CD8-positive, alpha-beta memory T cell (primary cell): ENCODE results near the gene ZNF275. TPM values are rescaled to one million over a fixed set of nuclear protein-coding genes. Genes with fewer than 3 reads are reported as not detected.
"Not testable (repeated sequence)": the region's sequence is repeated elsewhere in the genome, so short reads cannot be mapped to it uniquely, and the experiment has no call there.

ENCODE experiments used
- CTCF ChIA-PET: fragments of 350-600 bp; sonication (Branson Sonifier 250); formaldehyde crosslinking; loops from one replicate; lab custom pipeline; 2021; ENCODE audit warnings: antibody characterized with exemption; lab: Charles Lee
- POLR2A ChIA-PET: fragments of 350-600 bp; sonication (Branson Sonifier 250); formaldehyde crosslinking; loops from one replicate; lab custom pipeline; 2021; ENCODE audit warnings: antibody characterized with exemption; lab: Charles Lee
- DNase-seq, 5 donors: peaks; one replicate each; pipeline versions ENCODE4 v3.0.0 to v3.0.0-alpha.2; 2020 to 2022; ENCODE audit warnings: mixed read lengths in 1 of 5
- H3K27ac ChIP-seq: one replicate; pipeline ENCODE4 v1.7.0; 2013; ENCODE audit warnings: low read depth, mild to moderate bottlenecking, low read length, moderate library complexity
- H3K27me3 ChIP-seq: 2 replicates; pipeline ENCODE4 v1.7.0; 2013; ENCODE audit warnings: low read length, mild to moderate bottlenecking; ENCODE audit not compliant: insufficient read depth, poor library complexity, severe bottlenecking
- H3K36me3 ChIP-seq: 2 replicates; pipeline ENCODE4 v1.7.0; 2013; ENCODE audit warnings: mild to moderate bottlenecking, low read length, moderate library complexity; ENCODE audit not compliant: insufficient read depth
- H3K4me1 ChIP-seq: 2 replicates; pipeline ENCODE4 v1.7.0; 2013; ENCODE audit warnings: mild to moderate bottlenecking, low read length, moderate library complexity; ENCODE audit not compliant: insufficient read depth
- H3K4me3 ChIP-seq: 2 replicates; pipeline ENCODE4 v1.7.0; 2013; ENCODE audit warnings: mild to moderate bottlenecking, low read length
- H3K9me3 ChIP-seq: 2 replicates; pipeline ENCODE4 v1.7.0; 2013; ENCODE audit warnings: mild to moderate bottlenecking, low read length
- H3K27ac Mint-ChIP-seq, 8 donors: one replicate each; pipeline ENCODE4 v1.8.0; 2020 to 2021; ENCODE audit warnings: mixed read lengths in 8 of 8, mild to moderate bottlenecking in 6 of 8, inconsistent platforms in 3 of 8, moderate library complexity in 3 of 8
- H3K27me3 Mint-ChIP-seq, 2 donors: one replicate each; pipeline ENCODE4 v1.8.0; 2020 to 2021; ENCODE audit warnings: mixed read lengths in 2 of 2, mild to moderate bottlenecking in 1 of 2, moderate library complexity in 1 of 2
- H3K36me3 Mint-ChIP-seq, 3 donors: one replicate each; pipeline ENCODE4 v1.8.0; 2020 to 2021; ENCODE audit warnings: mixed read lengths in 3 of 3, inconsistent platforms in 1 of 3, mild to moderate bottlenecking in 1 of 3
- H3K4me1 Mint-ChIP-seq, 3 donors: one replicate each; pipeline ENCODE4 v1.8.0; 2020 to 2021; ENCODE audit warnings: mixed read lengths in 3 of 3, inconsistent platforms in 1 of 3, mild to moderate bottlenecking in 1 of 3
- H3K4me3 Mint-ChIP-seq, 7 donors: one replicate each; pipeline ENCODE4 v1.8.0; 2020 to 2021; ENCODE audit warnings: mixed read lengths in 7 of 7, mild to moderate bottlenecking in 6 of 7, moderate library complexity in 4 of 7, inconsistent platforms in 2 of 7
- H3K9me3 Mint-ChIP-seq, 5 donors: one replicate each; pipeline ENCODE4 v1.8.0; 2020 to 2022; ENCODE audit warnings: mixed read lengths in 5 of 5, mild to moderate bottlenecking in 3 of 5, moderate library complexity in 2 of 5, inconsistent platforms in 1 of 5
- polyA plus RNA-seq: library from polyadenylated mRNA; unstranded; fragments of 300-500 nt; fragmentation: Illumina TruSeq; gene quantifications from one replicate; pipeline ENCODE4 v1.2.3, GENCODE V29; 2021
- total RNA-seq, 2 experiments: library from RNA; stranded (reverse); gene quantifications; one replicate each; pipeline ENCODE4 v1.2.3, GENCODE V29; 2021

Gene ZNF275
- total and polyA plus RNA-seq, 3 experiments from 2014 or later, result 5.4 to 10.1 (median 9.2) TPM

GRCh38 chrX:153380691-153381090 is 46.7 kb downstream of the ZNF275 start:
- Mint-ChIP-seq H3K36me3 (no peaks in the 10 kb centered on the region), H3K4me1 (no peaks in the 10 kb centered on the region), H3K4me3 (peak overlapping the region in 1 of 7 donors; percentile 0), H3K9me3 (no peaks in the 10 kb centered on the region), H3K27me3 (peaks cover 0 to 3% of the 10 kb centered on the region in 2 donors), H3K27ac (no peak overlapping the region)
- ChIA-PET CTCF (no interaction called here), POLR2A (no interaction called here)
- no peak overlapping the region for H3K27ac ChIP-seq
- no peaks in the 10 kb centered on the region for H3K36me3 ChIP-seq
- no peak for DNase-seq
- H3K4me3 ChIP-seq, result no peak overlapping the region
- H3K27me3 ChIP-seq, result no peaks in the 10 kb centered on the region
- no peaks in the 10 kb centered on the region for H3K9me3 ChIP-seq
- H3K4me1 ChIP-seq, result no peaks in the 10 kb centered on the region

GRCh38 chrX:153381684-153382532 is 48.0 kb downstream of the ZNF275 start:
- CTCF ChIA-PET, result no interaction called here
- POLR2A ChIA-PET, result no interaction called here
- peaks cover 0 to 3% of the 10 kb centered on the region in 2 donors for H3K27me3 Mint-ChIP-seq

GRCh38 chrX:153382563-153383482 is 48.9 kb downstream of the ZNF275 start:
- ChIA-PET CTCF (no interaction called here), POLR2A (no interaction called here)
- no peaks in the 10 kb centered on the region for H3K4me1 ChIP-seq
- DNase-seq, result no peak
- no peak overlapping the region for H3K4me3 ChIP-seq
- H3K36me3 ChIP-seq, result no peaks in the 10 kb centered on the region
- no peaks in the 10 kb centered on the region for H3K9me3 ChIP-seq
- no peaks in the 10 kb centered on the region for H3K27me3 ChIP-seq
- Mint-ChIP-seq H3K36me3 (no peaks in the 10 kb centered on the region), H3K27ac (no peak overlapping the region), H3K4me1 (no peaks in the 10 kb centered on the region), H3K27me3 (no peaks in the 10 kb centered on the region), H3K9me3 (no peaks in the 10 kb centered on the region), H3K4me3 (no peak overlapping the region)
- H3K27ac ChIP-seq, result no peak overlapping the region

More at GRCh38 chrX:153381684-153382532, 48.0 kb downstream of the ZNF275 start:
- Histone ChIP-seq H3K4me3 (no peak overlapping the region), H3K27me3 (no peaks in the 10 kb centered on the region), H3K4me1 (no peaks in the 10 kb centered on the region), H3K27ac (no peak overlapping the region), H3K9me3 (no peaks in the 10 kb centered on the region), H3K36me3 (no peaks in the 10 kb centered on the region)
- Mint-ChIP-seq H3K27ac (no peak overlapping the region), H3K9me3 (no peaks in the 10 kb centered on the region), H3K4me3 (no peak overlapping the region), H3K4me1 (no peaks in the 10 kb centered on the region), H3K36me3 (no peaks in the 10 kb centered on the region)
- DNase-seq, result peak in 1 of 5 donors; percentile 16

GRCh38 chrX:153384390-153384789 is 50.4 kb downstream of the ZNF275 start:
- Histone ChIP-seq H3K27me3 (no peaks in the 10 kb centered on the region), H3K9me3 (no peaks in the 10 kb centered on the region), H3K4me1 (no peaks in the 10 kb centered on the region), H3K27ac (no peak overlapping the region), H3K36me3 (no peaks in the 10 kb centered on the region), H3K4me3 (no peak overlapping the region)
- H3K4me1 Mint-ChIP-seq, result no peaks in the 10 kb centered on the region
- H3K4me3 Mint-ChIP-seq, result no peak overlapping the region
- DNase-seq, result no peak
- H3K9me3 Mint-ChIP-seq, result no peaks in the 10 kb centered on the region
- CTCF ChIA-PET, result no interaction called here
- H3K27ac Mint-ChIP-seq, result no peak overlapping the region
- no peaks in the 10 kb centered on the region for H3K36me3 Mint-ChIP-seq
- H3K27me3 Mint-ChIP-seq, result no peaks in the 10 kb centered on the region
- POLR2A ChIA-PET, result no interaction called here

GRCh38 chrX:153384973-153385372 is 51.0 kb downstream of the ZNF275 start:
- H3K27ac Mint-ChIP-seq, CTCF ChIA-PET, H3K4me3 ChIP-seq, H3K27me3 Mint-ChIP-seq, POLR2A ChIA-PET, H3K9me3 ChIP-seq, DNase-seq, H3K27ac ChIP-seq, H3K4me1 ChIP-seq, H3K36me3 Mint-ChIP-seq, H3K27me3 ChIP-seq, H3K4me3 Mint-ChIP-seq, H3K9me3 Mint-ChIP-seq, H3K36me3 ChIP-seq, H3K4me1 Mint-ChIP-seq: not testable (repeated sequence)

GRCh38 chrX:153386097-153386496 is 52.1 kb downstream of the ZNF275 start:
- H3K9me3 ChIP-seq, result no peaks in the 10 kb centered on the region
- Mint-ChIP-seq H3K9me3 (no peaks in the 10 kb centered on the region), H3K27ac (no peak overlapping the region), H3K36me3 (no peaks in the 10 kb centered on the region), H3K27me3 (no peaks in the 10 kb centered on the region), H3K4me1 (no peaks in the 10 kb centered on the region), H3K4me3 (no peak overlapping the region)
- DNase-seq, result no peak
- H3K4me1 ChIP-seq, result no peaks in the 10 kb centered on the region
- ChIA-PET CTCF (no interaction called here), POLR2A (no interaction called here)
- no peak overlapping the region for H3K4me3 ChIP-seq
- H3K36me3 ChIP-seq, result no peaks in the 10 kb centered on the region
- no peaks in the 10 kb centered on the region for H3K27me3 ChIP-seq
- no peak overlapping the region for H3K27ac ChIP-seq

GRCh38 chrX:153387345-153387744 is 53.4 kb downstream of the ZNF275 start:
- CTCF ChIA-PET, result no interaction called here

More at GRCh38 chrX:153387345-153387744, 53.4 kb downstream of the ZNF275 start:
- no peak overlapping the region for H3K27ac ChIP-seq
- Mint-ChIP-seq H3K27ac (peak overlapping the region in 1 of 8 donors; percentile 75), H3K4me1 (no peaks in the 10 kb centered on the region), H3K36me3 (no peaks in the 10 kb centered on the region), H3K9me3 (no peaks in the 10 kb centered on the region), H3K4me3 (no peak overlapping the region), H3K27me3 (no peaks in the 10 kb centered on the region)
- H3K36me3 ChIP-seq, result no peaks in the 10 kb centered on the region
- H3K4me1 ChIP-seq, result no peaks in the 10 kb centered on the region
- no peak overlapping the region for H3K4me3 ChIP-seq
- no peaks in the 10 kb centered on the region for H3K27me3 ChIP-seq
- no peak for DNase-seq
- POLR2A ChIA-PET, result no interaction called here
- no peaks in the 10 kb centered on the region for H3K9me3 ChIP-seq
